Measurements from ENCODE around the gene S100A1. TPM values are rescaled to one million over a fixed set of nuclear protein-coding genes. Genes with fewer than 3 reads are reported as not detected.
"Not testable (repeated sequence)": the region's sequence is repeated elsewhere in the genome, so short reads cannot be mapped to it uniquely, and the experiment has no call there.

The S100A1 gene
- total and polyA plus RNA-seq, 2 of the 8 experiments (the other 6 are each of a cell fraction or from before 2014, with no cell fraction given) = 2.0 TPM; not detected in 1

DNA sequence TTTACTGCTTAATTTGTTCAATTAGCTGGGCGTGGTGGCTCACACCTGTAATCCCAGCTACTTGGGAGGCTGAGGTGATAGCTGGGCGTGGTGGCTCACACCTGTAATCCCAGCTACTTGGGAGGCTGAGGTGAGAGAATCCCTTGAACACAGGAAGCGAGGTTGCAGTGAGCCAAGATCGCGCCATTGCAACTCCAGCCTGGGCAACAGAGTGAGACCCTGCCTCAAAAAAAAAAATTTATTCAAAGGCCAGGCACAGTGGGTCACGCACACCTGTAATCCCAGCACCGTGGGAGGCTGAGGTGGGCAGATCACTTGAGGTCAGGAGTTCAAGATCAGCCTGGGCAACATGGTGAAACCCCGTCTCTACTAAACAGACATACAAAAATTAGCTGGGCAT lies 40.4 kb downstream of the S100A1 start:
- H3K4ac ChIP-seq (replicated peaks; ENCODE audit: insufficient read length, low read depth, low read length); H4K8ac ChIP-seq (ENCODE audit: extremely low read depth, insufficient read depth, low read length); H3K56ac ChIP-seq (replicated peaks; ENCODE audit: insufficient read length, low read depth, low read length); H3K23me2 ChIP-seq (ENCODE audit: low read depth, low read length); H2BK12ac ChIP-seq (ENCODE audit: low read depth, low read length); H4K91ac ChIP-seq (replicated peaks; ENCODE audit: insufficient read length, low read length); DNase-seq (ENCODE audit: low read depth in 1 of 2, low spot score in 2 of 2); H2BK15ac ChIP-seq (ENCODE audit: low read length); H3K79me1 ChIP-seq (ENCODE audit: low read depth, low read length); FAIRE-seq; H3K14ac ChIP-seq (ENCODE audit: insufficient read length); H2BK120ac ChIP-seq (replicated peaks; ENCODE audit: low read depth, low read length); H2AFZ ChIP-seq (ENCODE audit: low read length); H3K23ac ChIP-seq (ENCODE audit: insufficient read length); H3K18ac ChIP-seq (ENCODE audit: extremely low read depth, low read length); H2BK20ac ChIP-seq (ENCODE audit: low read length); H2AK5ac ChIP-seq (ENCODE audit: low read depth, low read length); H3K27me3 ChIP-seq (replicated peaks in 1 of 4; ENCODE audit: control insufficient read depth in 3 of 4, extremely low read depth in 1 of 4, insufficient read depth in 3 of 4, low read length in 3 of 4); H3K9me3 ChIP-seq (ENCODE audit: insufficient read depth in 2 of 2, low read depth in 1 of 2, low read length in 1 of 2); H4K5ac ChIP-seq (ENCODE audit: insufficient read length, low read depth, low read length); H3K9ac ChIP-seq (replicated peaks in 1 of 4; ENCODE audit: extremely low read depth in 1 of 4, low read depth in 3 of 4, low read length in 3 of 4); H3K27ac ChIP-seq (ENCODE audit: low read depth, low read length); H3K4me1 ChIP-seq (replicated peaks in 1 of 4; ENCODE audit: control insufficient read depth in 3 of 4, insufficient read depth in 4 of 4, low read length in 3 of 4); H4K20me1 ChIP-seq (replicated peaks in 1 of 2; ENCODE audit: control insufficient read depth in 1 of 2, insufficient read depth in 2 of 2, low read length in 2 of 2); H3K4me3 ChIP-seq (ENCODE audit: extremely low read depth in 1 of 4, insufficient read depth in 2 of 4, low read depth in 3 of 4, low read length in 4 of 4); H2BK5ac ChIP-seq (ENCODE audit: low read depth, low read length); H3K4me2 ChIP-seq (ENCODE audit: insufficient read depth in 1 of 2, low read depth in 2 of 2, low read length in 2 of 2): not testable (repeated sequence)
- ChIA-PET POLR2A (ENCODE audit: partially characterized antibody) (interaction anchor here (0.6 to 19.8 kb wide), 9 partner anchors 8 to 353 kb away, joined by 3 to 343 read pairs (median 5); partner anchors contain the start of gene SNAPIN), CTCF (ENCODE audit: partially characterized antibody) (interaction anchor here (0.6 to 2.5 kb wide), 2 partner anchors 9 to 288 kb away, joined by 3 to 6 read pairs; partner anchors contain the start of gene NPR1)
- WGBS, 2 experiments (ENCODE audit: extremely low coverage in 1 of 2, insufficient coverage in 1 of 2, insufficient read length in 1 of 2, insufficient replicate concordance in 2 of 2, low coverage in 1 of 2, low lambda C conversion rate in 2 of 2, missing lambda C conversion rate in 1 of 2) = 89% methylated on average over 8 of the region's 8 CpGs; no CpG with 5 or more reads in 1 of the 2 experiments
- Histone ChIP-seq H3K36me3 (ENCODE audit: control insufficient read depth in 2 of 4, insufficient read depth in 4 of 4, low read length in 3 of 4) (peaks cover 49 to 60% (median 59%) of the 10 kb centered on the region in 4 experiments), H3K79me2 (ENCODE audit: control insufficient read depth in 1 of 2, insufficient read depth in 2 of 2, low read length in 2 of 2) (peaks cover 11 to 32% of the 10 kb centered on the region in 2 experiments)

Data from H1 (cell line).